ENCODE data around the gene POTEG. TPM values are rescaled to one million over a fixed set of nuclear protein-coding genes. Genes with fewer than 3 reads are reported as not detected.
"Not testable (repeated sequence)": the region's sequence is repeated elsewhere in the genome, so short reads cannot be mapped to it uniquely, and the experiment has no call there.

The POTEG gene
- total RNA-seq, 2 experiments from 2014 or later = 0.63 to 2.0 TPM

GRCh38 chr14:19394727-19395126 lies 39.4 kb downstream of the POTEG start:
- H3K9me2 ChIP-seq (ENCODE audit: insufficient read depth, low read length); H2AFZ ChIP-seq (ENCODE audit: low read length); intact Hi-C loops (cut with micrococcal nuclease; ENCODE audit: unreplicated experiment); H3K9me3 ChIP-seq (ENCODE audit: low read length); DNase-seq (ENCODE audit: low spot score); H3K4me2 ChIP-seq (ENCODE audit: low read length); H4K20me1 ChIP-seq (ENCODE audit: insufficient read depth, low read length); H3K4me3 ChIP-seq (ENCODE audit: low read depth, low read length, poor library complexity, severe bottlenecking); H3K79me2 ChIP-seq (ENCODE audit: insufficient read depth, low read depth, low read length); BruUV-seq (replicated peaks); H3K4me1 ChIP-seq (ENCODE audit: insufficient read depth, low read length, poor library complexity, severe bottlenecking); POLR2A ChIA-PET; H3K36me3 ChIP-seq (ENCODE audit: insufficient read depth, low read length); CTCF ChIA-PET (ENCODE audit: unreplicated experiment); H3K27ac ChIP-seq (ENCODE audit: low read depth, low read length, poor library complexity, severe bottlenecking): not testable (repeated sequence)

- H2AFZ ChIP-seq (ENCODE audit: low read length); H3K4me3 ChIP-seq (ENCODE audit: low read depth, low read length, poor library complexity, severe bottlenecking); H3K27ac ChIP-seq (ENCODE audit: low read depth, low read length, poor library complexity, severe bottlenecking); H3K36me3 ChIP-seq (ENCODE audit: insufficient read depth, low read length); H3K4me1 ChIP-seq (ENCODE audit: insufficient read depth, low read length, poor library complexity, severe bottlenecking); H3K4me2 ChIP-seq (ENCODE audit: low read length); CTCF ChIA-PET (ENCODE audit: unreplicated experiment); POLR2A ChIA-PET; H3K9me2 ChIP-seq (ENCODE audit: insufficient read depth, low read length); DNase-seq (ENCODE audit: low spot score); H3K9me3 ChIP-seq (ENCODE audit: low read length); BruUV-seq (replicated peaks); H4K20me1 ChIP-seq (ENCODE audit: insufficient read depth, low read length); intact Hi-C loops (cut with micrococcal nuclease; ENCODE audit: unreplicated experiment); H3K79me2 ChIP-seq (ENCODE audit: insufficient read depth, low read depth, low read length): not testable (repeated sequence)
Measured at GRCh38 chr14:19390230-19390629, 43.9 kb downstream of the POTEG start.

GRCh38 chr14:19388741-19389140 lies 45.4 kb downstream of the POTEG start:
- CTCF ChIA-PET (ENCODE audit: unreplicated experiment); H3K36me3 ChIP-seq (ENCODE audit: insufficient read depth, low read length); H3K79me2 ChIP-seq (ENCODE audit: insufficient read depth, low read depth, low read length); H3K4me1 ChIP-seq (ENCODE audit: insufficient read depth, low read length, poor library complexity, severe bottlenecking); intact Hi-C loops (cut with micrococcal nuclease; ENCODE audit: unreplicated experiment); POLR2A ChIA-PET; H3K4me2 ChIP-seq (ENCODE audit: low read length); H4K20me1 ChIP-seq (ENCODE audit: insufficient read depth, low read length); BruUV-seq (replicated peaks); H3K4me3 ChIP-seq (ENCODE audit: low read depth, low read length, poor library complexity, severe bottlenecking); H3K9me3 ChIP-seq (ENCODE audit: low read length); H2AFZ ChIP-seq (ENCODE audit: low read length); H3K27ac ChIP-seq (ENCODE audit: low read depth, low read length, poor library complexity, severe bottlenecking); DNase-seq (ENCODE audit: low spot score); H3K9me2 ChIP-seq (ENCODE audit: insufficient read depth, low read length): not testable (repeated sequence)

GRCh38 chr14:19386996-19387395 lies 47.1 kb downstream of the POTEG start:
- H3K4me2 ChIP-seq (ENCODE audit: low read length); intact Hi-C loops (cut with micrococcal nuclease; ENCODE audit: unreplicated experiment); H3K4me1 ChIP-seq (ENCODE audit: insufficient read depth, low read length, poor library complexity, severe bottlenecking); H4K20me1 ChIP-seq (ENCODE audit: insufficient read depth, low read length); H3K27ac ChIP-seq (ENCODE audit: low read depth, low read length, poor library complexity, severe bottlenecking); CTCF ChIA-PET (ENCODE audit: unreplicated experiment); H3K4me3 ChIP-seq (ENCODE audit: low read depth, low read length, poor library complexity, severe bottlenecking); H3K9me3 ChIP-seq (ENCODE audit: low read length); H3K79me2 ChIP-seq (ENCODE audit: insufficient read depth, low read depth, low read length); H3K9me2 ChIP-seq (ENCODE audit: insufficient read depth, low read length); BruUV-seq (replicated peaks); H3K36me3 ChIP-seq (ENCODE audit: insufficient read depth, low read length); H2AFZ ChIP-seq (ENCODE audit: low read length); DNase-seq (ENCODE audit: low spot score); POLR2A ChIA-PET: not testable (repeated sequence)

GRCh38 chr14:19386309-19386708 lies 47.8 kb downstream of the POTEG start:
- H2AFZ ChIP-seq (ENCODE audit: low read length); H3K9me3 ChIP-seq (ENCODE audit: low read length); H3K4me2 ChIP-seq (ENCODE audit: low read length); CTCF ChIA-PET (ENCODE audit: unreplicated experiment); H3K4me1 ChIP-seq (ENCODE audit: insufficient read depth, low read length, poor library complexity, severe bottlenecking); H3K4me3 ChIP-seq (ENCODE audit: low read depth, low read length, poor library complexity, severe bottlenecking); H3K9me2 ChIP-seq (ENCODE audit: insufficient read depth, low read length); BruUV-seq (replicated peaks); H3K36me3 ChIP-seq (ENCODE audit: insufficient read depth, low read length); H3K27ac ChIP-seq (ENCODE audit: low read depth, low read length, poor library complexity, severe bottlenecking); DNase-seq (ENCODE audit: low spot score); H4K20me1 ChIP-seq (ENCODE audit: insufficient read depth, low read length); intact Hi-C loops (cut with micrococcal nuclease; ENCODE audit: unreplicated experiment); H3K79me2 ChIP-seq (ENCODE audit: insufficient read depth, low read depth, low read length); POLR2A ChIA-PET: not testable (repeated sequence)

- H3K36me3 ChIP-seq (ENCODE audit: insufficient read depth, low read length); BruUV-seq (replicated peaks); H4K20me1 ChIP-seq (ENCODE audit: insufficient read depth, low read length); H3K4me2 ChIP-seq (ENCODE audit: low read length); intact Hi-C loops (cut with micrococcal nuclease; ENCODE audit: unreplicated experiment); H3K79me2 ChIP-seq (ENCODE audit: insufficient read depth, low read depth, low read length); H3K27ac ChIP-seq (ENCODE audit: low read depth, low read length, poor library complexity, severe bottlenecking); H3K4me1 ChIP-seq (ENCODE audit: insufficient read depth, low read length, poor library complexity, severe bottlenecking); H2AFZ ChIP-seq (ENCODE audit: low read length); H3K4me3 ChIP-seq (ENCODE audit: low read depth, low read length, poor library complexity, severe bottlenecking); DNase-seq (ENCODE audit: low spot score); H3K9me3 ChIP-seq (ENCODE audit: low read length); CTCF ChIA-PET (ENCODE audit: unreplicated experiment); H3K9me2 ChIP-seq (ENCODE audit: insufficient read depth, low read length); POLR2A ChIA-PET: not testable (repeated sequence)
Measured at GRCh38 chr14:19384088-19384781, 49.9 kb downstream of the POTEG start.

Measured in OCI-LY7 (cell line).